ENCODE data around the gene MON1A.

The MON1A gene, protein sequence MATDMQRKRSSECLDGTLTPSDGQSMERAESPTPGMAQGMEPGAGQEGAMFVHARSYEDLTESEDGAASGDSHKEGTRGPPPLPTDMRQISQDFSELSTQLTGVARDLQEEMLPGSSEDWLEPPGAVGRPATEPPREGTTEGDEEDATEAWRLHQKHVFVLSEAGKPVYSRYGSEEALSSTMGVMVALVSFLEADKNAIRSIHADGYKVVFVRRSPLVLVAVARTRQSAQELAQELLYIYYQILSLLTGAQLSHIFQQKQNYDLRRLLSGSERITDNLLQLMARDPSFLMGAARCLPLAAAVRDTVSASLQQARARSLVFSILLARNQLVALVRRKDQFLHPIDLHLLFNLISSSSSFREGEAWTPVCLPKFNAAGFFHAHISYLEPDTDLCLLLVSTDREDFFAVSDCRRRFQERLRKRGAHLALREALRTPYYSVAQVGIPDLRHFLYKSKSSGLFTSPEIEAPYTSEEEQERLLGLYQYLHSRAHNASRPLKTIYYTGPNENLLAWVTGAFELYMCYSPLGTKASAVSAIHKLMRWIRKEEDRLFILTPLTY

GRCh38 chr3:49929291-49930167, at the start of gene MON1A:
MON1A (minus strand) TSS chr3:49929811; CDS start chr3:49913346, 16,465 bp downstream.
- H3K4me1 ChIP-seq (ENCODE audit: insufficient read depth, low read length): peaks cover 5% of the 10 kb centered on the region; the same call in 1 of the 2 replicates
- no peaks in the 10 kb centered on the region for H3K9me3 ChIP-seq (ENCODE audit: control insufficient read depth, insufficient read depth, low read length)
- H3K36me3 ChIP-seq (ENCODE audit: insufficient read depth, low read length): no peaks in the 10 kb centered on the region
- peak within 1 kb of the TSS; percentile 87 for H3K9ac ChIP-seq (ENCODE audit: low read depth, low read length)

- Histone ChIP-seq H3K4me1 (ENCODE audit: insufficient read depth, low read length) (no peaks in the 10 kb centered on the region), H3K36me3 (ENCODE audit: insufficient read depth, low read length) (no peaks in the 10 kb centered on the region; the same call in 1 of the 2 replicates), H3K9ac (ENCODE audit: low read depth, low read length) (no peak overlapping the region), H3K9me3 (ENCODE audit: control insufficient read depth, insufficient read depth, low read length) (no peaks in the 10 kb centered on the region)
Observed at GRCh38 chr3:49976942-49977341, 47.3 kb upstream of the MON1A start.

DNA sequence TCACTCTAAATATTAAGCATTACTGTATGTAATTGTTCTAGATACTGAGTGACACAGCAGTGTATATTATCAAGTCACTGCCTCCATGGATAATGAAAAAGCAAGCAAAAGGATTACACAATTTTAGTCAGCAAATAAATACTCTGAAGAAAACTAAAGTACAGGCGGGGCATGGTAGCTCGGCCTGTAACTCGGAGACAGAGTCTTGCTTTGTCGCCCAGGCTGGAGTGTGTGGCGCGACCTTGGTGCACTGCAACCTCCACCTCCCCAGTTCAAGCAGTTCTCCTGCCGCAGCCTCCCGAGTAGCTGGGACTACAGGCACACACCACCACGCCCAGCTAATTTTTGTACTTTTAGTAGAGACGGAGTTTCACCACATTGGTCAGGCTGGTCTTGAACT, 43.0 kb upstream of the MON1A start:
- no peaks in the 10 kb centered on the region for H3K4me1 ChIP-seq (ENCODE audit: insufficient read depth, low read length)
- H3K36me3 ChIP-seq (ENCODE audit: insufficient read depth, low read length): peaks cover 2% of the 10 kb centered on the region; the same call in 1 of the 2 replicates
- H3K9me3 ChIP-seq (ENCODE audit: control insufficient read depth, insufficient read depth, low read length): no peaks in the 10 kb centered on the region
- no peak overlapping the region for H3K9ac ChIP-seq (ENCODE audit: low read depth, low read length)

DNA sequence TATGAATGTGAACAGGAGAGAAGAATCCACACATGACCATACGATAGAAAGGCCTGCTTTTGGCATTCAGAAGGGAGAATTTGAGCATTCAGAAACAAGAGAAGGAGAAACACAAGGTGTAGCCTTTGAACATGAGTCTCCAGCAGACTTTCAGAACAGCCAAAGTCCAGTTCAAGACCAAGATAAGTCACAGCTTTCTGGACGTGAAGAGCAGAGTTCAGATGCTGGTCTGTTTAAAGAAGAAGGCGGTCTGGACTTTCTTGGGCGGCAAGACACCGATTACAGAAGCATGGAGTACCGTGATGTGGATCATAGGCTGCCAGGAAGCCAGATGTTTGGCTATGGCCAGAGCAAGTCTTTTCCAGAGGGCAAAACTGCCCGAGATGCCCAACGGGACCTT, 38.7 kb upstream of the MON1A start:
- Histone ChIP-seq H3K9me3 (ENCODE audit: control insufficient read depth, insufficient read depth, low read length) (no peaks in the 10 kb centered on the region), H3K4me1 (ENCODE audit: insufficient read depth, low read length) (peaks cover 8% of the 10 kb centered on the region; the same call in 1 of the 2 replicates), H3K9ac (ENCODE audit: low read depth, low read length) (no peak overlapping the region), H3K36me3 (ENCODE audit: insufficient read depth, low read length) (peaks cover 2% of the 10 kb centered on the region; the same call in 1 of the 2 replicates)

GRCh38 chr3:49967291-49967690, 37.7 kb upstream of the MON1A start:
- H3K4me1 ChIP-seq (ENCODE audit: insufficient read depth, low read length): peaks cover 8% of the 10 kb centered on the region; the same call in 1 of the 2 replicates
- peaks cover 2% of the 10 kb centered on the region; the same call in 1 of the 2 replicates for H3K36me3 ChIP-seq (ENCODE audit: insufficient read depth, low read length)

DNA sequence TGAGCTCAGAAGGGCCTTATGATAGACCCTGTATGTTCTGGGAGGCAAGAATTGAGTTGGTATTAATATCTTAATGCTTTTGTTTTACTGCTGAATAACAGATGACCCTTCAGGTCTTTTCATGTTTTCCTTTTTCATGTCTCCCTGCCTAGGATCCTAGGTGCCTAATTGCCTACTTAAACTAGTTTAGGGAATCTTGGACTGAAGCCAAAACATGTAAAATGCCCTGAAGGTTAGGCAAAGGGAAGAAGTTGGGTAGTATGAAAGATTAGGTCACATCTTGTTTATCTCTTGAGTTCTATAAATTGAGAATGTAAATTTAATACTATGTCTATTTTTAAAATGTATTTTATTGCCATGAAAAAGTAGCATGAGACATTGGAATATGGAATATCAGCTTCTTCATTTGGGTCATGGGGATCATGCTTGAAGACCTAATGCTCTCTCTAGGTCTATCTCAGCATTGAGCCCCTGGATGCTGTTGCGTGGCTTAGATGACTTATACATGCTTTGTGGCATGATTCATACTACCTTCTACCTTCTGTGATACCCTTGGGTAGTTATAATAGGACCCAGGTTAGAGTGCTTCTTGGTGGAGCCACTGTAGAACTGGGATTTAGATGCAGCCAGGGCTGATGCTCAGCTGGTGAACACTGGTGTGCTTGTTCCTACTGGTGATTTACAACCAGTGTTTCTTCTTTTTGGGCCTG, 36.8 kb upstream of the MON1A start:
- H3K9ac ChIP-seq (ENCODE audit: low read depth, low read length): no peak overlapping the region
- no peaks in the 10 kb centered on the region for H3K9me3 ChIP-seq (ENCODE audit: control insufficient read depth, insufficient read depth, low read length)
- 0 out of 2 replicates have a peak, but pooled peaks cover 2% of the 10 kb centered on the region for H3K36me3 ChIP-seq (ENCODE audit: insufficient read depth, low read length)
- peaks cover 8% of the 10 kb centered on the region; the same call in 1 of the 2 replicates for H3K4me1 ChIP-seq (ENCODE audit: insufficient read depth, low read length)

More at GRCh38 chr3:49967291-49967690, 37.7 kb upstream of the MON1A start:
- H3K9me3 ChIP-seq (ENCODE audit: control insufficient read depth, insufficient read depth, low read length): no peaks in the 10 kb centered on the region
- no peak overlapping the region for H3K9ac ChIP-seq (ENCODE audit: low read depth, low read length)

- H3K36me3 ChIP-seq (ENCODE audit: insufficient read depth, low read length): no peaks in the 10 kb centered on the region
- H3K9me3 ChIP-seq (ENCODE audit: control insufficient read depth, insufficient read depth, low read length): no peaks in the 10 kb centered on the region
- H3K4me1 ChIP-seq (ENCODE audit: insufficient read depth, low read length): no peaks in the 10 kb centered on the region
- H3K9ac ChIP-seq (ENCODE audit: low read depth, low read length): no peak overlapping the region
Observed at GRCh38 chr3:49955636-49956035, 26.0 kb upstream of the MON1A start.

DNA sequence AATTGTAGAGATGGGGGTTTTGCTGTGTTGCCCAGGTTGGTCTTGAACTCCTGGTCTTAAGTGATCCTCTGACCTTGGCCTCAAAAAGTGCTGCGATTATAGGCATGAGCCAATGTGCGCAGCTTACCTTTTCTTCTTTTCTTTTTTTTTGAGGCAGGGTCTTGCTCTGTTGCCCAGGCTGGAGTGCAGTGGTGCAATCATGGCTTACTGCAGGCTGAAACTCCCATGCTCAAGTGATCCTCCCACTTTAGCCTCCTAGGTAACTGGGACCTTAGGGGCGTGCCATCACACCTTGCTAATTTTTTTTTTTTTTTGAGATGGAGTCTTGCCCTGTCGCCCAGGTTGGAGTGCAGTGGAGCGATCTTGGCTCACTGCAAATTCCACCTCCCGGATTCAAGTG, 23.3 kb upstream of the MON1A start:
- no peaks in the 10 kb centered on the region for H3K9me3 ChIP-seq (ENCODE audit: control insufficient read depth, insufficient read depth, low read length)
- no peak overlapping the region for H3K9ac ChIP-seq (ENCODE audit: low read depth, low read length)
- H3K36me3 ChIP-seq (ENCODE audit: insufficient read depth, low read length): no peaks in the 10 kb centered on the region
- peaks cover 4% of the 10 kb centered on the region; the same call in 1 of the 2 replicates for H3K4me1 ChIP-seq (ENCODE audit: insufficient read depth, low read length)

GRCh38 chr3:49942651-49943050, 13.0 kb upstream of the MON1A start:
- Histone ChIP-seq H3K9ac (ENCODE audit: low read depth, low read length) (no peak overlapping the region), H3K9me3 (ENCODE audit: control insufficient read depth, insufficient read depth, low read length) (no peaks in the 10 kb centered on the region), H3K4me1 (ENCODE audit: insufficient read depth, low read length) (peaks cover 5% of the 10 kb centered on the region; the same call in 1 of the 2 replicates), H3K36me3 (ENCODE audit: insufficient read depth, low read length) (peaks cover 3% of the 10 kb centered on the region; the same call in 1 of the 2 replicates)

DNA sequence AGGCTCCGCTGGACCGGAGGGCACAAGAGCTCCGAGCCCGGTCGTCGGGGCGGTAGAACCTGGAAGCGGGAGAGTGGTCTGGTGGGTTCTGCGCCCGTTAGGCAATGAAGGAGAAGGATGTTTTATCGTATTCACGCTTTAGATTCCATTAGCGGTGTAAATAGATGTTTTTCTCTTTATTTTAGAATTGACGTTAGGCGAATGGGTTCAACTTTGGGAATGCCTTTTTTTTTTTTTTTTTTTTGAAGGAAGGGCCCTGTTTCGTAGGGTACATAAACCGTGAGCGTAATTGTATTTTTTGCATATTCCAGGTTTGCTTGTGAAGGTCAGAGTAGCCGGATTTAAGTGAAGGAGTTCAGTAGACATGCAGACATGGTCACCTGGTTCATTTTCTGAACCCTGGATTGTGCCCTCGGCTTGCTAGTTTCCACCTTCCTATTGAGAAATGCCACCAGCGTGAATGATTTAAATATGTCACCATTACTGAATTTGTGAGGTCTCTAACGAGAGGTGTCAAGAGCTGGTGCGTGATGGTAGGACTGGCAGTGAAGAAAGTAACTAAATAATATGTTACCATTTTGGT, 11.1 kb upstream of the MON1A start:
- H3K9me3 ChIP-seq (ENCODE audit: control insufficient read depth, insufficient read depth, low read length): no peaks in the 10 kb centered on the region
- peak overlapping the region; percentile 92 for H3K9ac ChIP-seq (ENCODE audit: low read depth, low read length)
- peaks cover 3% of the 10 kb centered on the region; the same call in 1 of the 2 replicates for H3K36me3 ChIP-seq (ENCODE audit: insufficient read depth, low read length)
- peaks cover 5% of the 10 kb centered on the region; the same call in 1 of the 2 replicates for H3K4me1 ChIP-seq (ENCODE audit: insufficient read depth, low read length)

DNA sequence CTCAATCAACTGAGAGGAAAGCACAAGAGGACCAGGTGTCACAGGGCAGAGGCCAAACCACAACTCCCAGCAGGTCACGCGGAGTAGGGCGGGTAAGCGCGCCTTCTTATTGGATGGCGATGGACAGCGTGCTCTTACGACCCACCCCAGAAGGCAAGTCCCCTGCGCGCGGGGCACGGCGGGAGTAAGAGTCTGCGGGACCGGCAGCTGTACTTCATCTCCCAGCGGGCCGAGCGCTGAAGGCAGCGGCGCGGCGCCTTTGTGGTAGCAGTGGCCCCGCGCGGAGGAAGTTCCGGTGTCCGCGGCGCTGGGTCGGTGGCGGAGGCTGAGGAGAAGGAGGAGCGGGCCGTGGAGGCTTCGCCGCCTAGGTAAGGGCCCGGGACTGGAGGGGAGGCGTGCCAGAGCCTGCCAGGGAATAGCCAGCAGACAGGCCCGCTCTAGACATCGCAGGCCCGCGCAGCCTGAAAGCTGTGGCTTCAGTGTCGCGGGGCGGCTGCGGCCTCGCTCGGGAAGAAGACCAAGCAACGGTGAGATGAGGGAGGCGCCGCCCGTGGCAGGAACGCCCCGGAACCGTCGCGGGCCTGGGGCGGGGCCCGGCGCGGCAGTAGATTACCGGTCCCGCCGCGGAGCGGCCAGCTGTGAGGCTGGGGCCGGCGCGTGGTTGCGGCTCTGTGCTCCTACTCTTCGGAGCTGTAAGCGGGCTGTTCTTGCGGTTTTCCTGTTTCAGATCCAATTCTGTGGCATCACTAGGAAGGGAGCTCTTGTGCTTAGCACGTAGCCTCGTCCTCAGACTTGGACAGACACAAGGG, 10.5 kb upstream of the MON1A start, which contains the start of gene RBM6:
TSS of gene RBM6 (plus strand) at position 293 of the 809 bp plus-strand sequence. CDS start 22,492 bp downstream, outside the sequence.
- Histone ChIP-seq H3K9ac (ENCODE audit: low read depth, low read length) (peak within 1 kb of the TSS; percentile 92), H3K4me1 (ENCODE audit: insufficient read depth, low read length) (peaks cover 5% of the 10 kb centered on the region; the same call in 1 of the 2 replicates), H3K36me3 (ENCODE audit: insufficient read depth, low read length) (peaks cover 3% of the 10 kb centered on the region; the same call in 1 of the 2 replicates), H3K9me3 (ENCODE audit: control insufficient read depth, insufficient read depth, low read length) (no peaks in the 10 kb centered on the region)

GRCh38 chr3:49937090-49937489, 7.5 kb upstream of the MON1A start:
- H3K9ac ChIP-seq (ENCODE audit: low read depth, low read length): no peak overlapping the region
- H3K4me1 ChIP-seq (ENCODE audit: insufficient read depth, low read length): peaks cover 5% of the 10 kb centered on the region; the same call in 1 of the 2 replicates
- no peaks in the 10 kb centered on the region for H3K36me3 ChIP-seq (ENCODE audit: insufficient read depth, low read length)
- H3K9me3 ChIP-seq (ENCODE audit: control insufficient read depth, insufficient read depth, low read length): no peaks in the 10 kb centered on the region

Data from ES-I3 (cell line).